Measurements from ENCODE around the gene SNTA1.
"Not testable (repeated sequence)": the region's sequence is repeated elsewhere in the genome, so short reads cannot be mapped to it uniquely, and the experiment has no call there.

DNA sequence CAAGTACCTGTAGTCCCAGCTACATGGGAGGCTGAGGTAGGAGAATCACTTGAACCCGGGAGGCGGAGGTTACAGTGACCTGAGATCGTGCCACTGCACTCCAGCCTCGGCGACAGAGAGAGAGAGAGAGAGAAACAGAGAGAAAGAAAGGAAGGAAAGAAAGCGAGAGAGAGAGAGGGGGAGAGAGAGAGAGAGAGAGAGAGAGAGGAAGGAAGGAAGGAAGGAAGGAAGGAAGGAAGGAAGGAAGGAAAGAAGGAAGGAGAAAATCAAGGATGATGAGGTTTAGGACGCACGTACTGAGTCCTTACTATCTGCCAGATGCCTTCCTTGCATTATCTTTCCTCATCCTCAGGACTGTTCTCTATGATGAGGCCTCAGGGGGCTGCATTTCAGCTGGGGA, 21.2 kb upstream of the SNTA1 start:
- not testable (repeated sequence) for TF ChIP-seq CTCF (IDR thresholded peaks at IDR 0.05; ENCODE audit: insufficient read depth, low read length, poor library complexity, severe bottlenecking); EZH2phosphoT487 (conservative IDR thresholded peaks at IDR 0.05; ENCODE audit: low read length)
